Lung (tissue), 12 donors: ENCODE data around the gene ROR1. TPM values are rescaled to one million over a fixed set of nuclear protein-coding genes. Genes with fewer than 3 reads are reported as not detected.
A peak's percentile ranks its signal among the peaks of the same experiment; 100 is the strongest.

ENCODE experiments used
- ATAC-seq: fragments of 200-7000 bp; cut with Tn5 transposase; one replicate; pipeline ENCODE4 v1.9.1; 2020; ENCODE audit warnings: moderate number of reproducible peaks; ENCODE audit not compliant: insufficient read depth, low FRiP score
- DNase-seq, 3 donors: peaks; one replicate each; pipeline ENCODE4 v3.0.0-alpha.2; 2013 to 2017
- H3K27ac ChIP-seq, 2 donors: one replicate each; pipeline ENCODE4 v1.5.1; 2013; ENCODE audit warnings: mild to moderate bottlenecking in 2 of 2, moderate library complexity in 2 of 2, control low read depth in 1 of 2, inconsistent platforms in 1 of 2, low read depth in 1 of 2, low read length in 1 of 2
- H3K27me3 ChIP-seq, 3 donors: one replicate each; pipeline ENCODE4 v1.5.1; 2013; ENCODE audit warnings: low read length in 2 of 3; ENCODE audit not compliant: control insufficient read depth in 3 of 3, insufficient read depth in 3 of 3
- H3K36me3 ChIP-seq, 4 donors: one replicate each; pipeline ENCODE4 v1.5.1; 2013; ENCODE audit warnings: low read length in 4 of 4, mild to moderate bottlenecking in 1 of 4, moderate library complexity in 1 of 4; ENCODE audit not compliant: control insufficient read depth in 4 of 4, insufficient read depth in 4 of 4
- H3K4me1 ChIP-seq, 5 donors: one replicate each; pipeline ENCODE4 v1.5.1; 2013; ENCODE audit warnings: low read length in 5 of 5, mild to moderate bottlenecking in 2 of 5, moderate library complexity in 1 of 5; ENCODE audit not compliant: control insufficient read depth in 5 of 5, insufficient read depth in 5 of 5
- H3K4me3 ChIP-seq: one replicate; pipeline ENCODE4 v1.5.1; 2013; ENCODE audit warnings: mild to moderate bottlenecking, control low read depth, moderate library complexity
- H3K9ac ChIP-seq, 2 donors: one replicate each; pipeline ENCODE4 v1.5.1; 2013; ENCODE audit warnings: low read length in 2 of 2, control low read depth in 1 of 2; ENCODE audit not compliant: insufficient read depth in 1 of 2
- H3K9me3 ChIP-seq, 4 donors: one replicate each; pipeline ENCODE4 v1.5.1; 2013; ENCODE audit warnings: low read length in 3 of 4, mild to moderate bottlenecking in 1 of 4, moderate library complexity in 1 of 4; ENCODE audit not compliant: control insufficient read depth in 4 of 4, insufficient read depth in 3 of 4
- CTCF ChIP-seq: IDR thresholded peaks from 2 replicates; pipeline ENCODE4 v1.5.1; 2012; ENCODE audit warnings: mild to moderate bottlenecking; ENCODE audit errors: control extremely low read depth, extremely low read depth
- WGBS, 2 donors: extraction: QIAGEN DNeasy Blood & Tissue Kit; methylation state at CpG; one replicate each; pipeline ENCODE4 v1.1.7; 2013; 5-methylcytosine and 5-hydroxymethylcytosine counted together
- polyA plus RNA-seq, 2 donors: library from polyadenylated mRNA; stranded (reverse); fragments of 200-250 nt; gene quantifications; one replicate each; pipeline ENCODE4 v1.2.1, GENCODE V29; 2013
- total RNA-seq, 2 donors: library from RNA; depleted of rRNA in 1 of 2; stranded (reverse); fragments of >200 nt in 1 of 2; gene quantifications; one replicate each; pipeline ENCODE4 v1.2.1, GENCODE V29; 2014 to 2021
- donor health status: control.
- donor health status: control.
- donor health status: Bipolar disorder and iron deficiency.
- donor health status: healthy.
- donor health status: DM: yes; HTN: yes; CAD: no.

The ROR1 gene
- total and polyA plus RNA-seq, 4 donors: 2.9 to 47.0 (median 14.0) TPM

GRCh38 chr1:63890468-63890867 lies 116.7 kb downstream of the ROR1 start:
- peaks cover 0 to 3% (median 0%) of the 10 kb centered on the region in 4 donors for H3K36me3 ChIP-seq
- no peak for ATAC-seq
- H3K4me3 ChIP-seq: no peak overlapping the region
- H3K27me3 ChIP-seq: no peaks in the 10 kb centered on the region
- H3K27ac ChIP-seq: no peak overlapping the region
- no peaks in the 10 kb centered on the region for H3K9me3 ChIP-seq
- peaks cover 0 to 28% (median 9%) of the 10 kb centered on the region in 5 donors for H3K4me1 ChIP-seq
- TF ChIP-seq CTCF: no peak
- no peak for DNase-seq
- H3K9ac ChIP-seq: no peak overlapping the region

GRCh38 chr1:63891060-63891690 lies 117.4 kb downstream of the ROR1 start:
- Histone ChIP-seq H3K4me1 (peaks cover 0 to 26% (median 9%) of the 10 kb centered on the region in 5 donors), H3K36me3 (peaks cover 0 to 3% (median 0%) of the 10 kb centered on the region in 4 donors), H3K9me3 (no peaks in the 10 kb centered on the region), H3K27me3 (no peaks in the 10 kb centered on the region), H3K9ac (no peak overlapping the region), H3K4me3 (no peak overlapping the region), H3K27ac (no peak overlapping the region)
- ATAC-seq: no peak
- WGBS, 2 donors: 92% methylated on average over 4 of the region's 4 CpGs
- no peak for TF ChIP-seq CTCF
- no peak for DNase-seq

GRCh38 chr1:63892632-63893395 lies 119.0 kb downstream of the ROR1 start:
- ATAC-seq: no peak
- peak; percentile 37 to 57 (median 56) for DNase-seq
- H3K27ac ChIP-seq: no peak overlapping the region
- H3K9me3 ChIP-seq: no peaks in the 10 kb centered on the region
- no peak overlapping the region for H3K4me3 ChIP-seq
- H3K9ac ChIP-seq: peak overlapping the region in 1 of 2 donors; percentile 71
- H3K27me3 ChIP-seq: no peaks in the 10 kb centered on the region
- TF ChIP-seq CTCF: no peak
- peaks cover 0 to 3% (median 0%) of the 10 kb centered on the region in 4 donors for H3K36me3 ChIP-seq
- 58 to 77% methylated on average over 8 of the region's 8 CpGs for WGBS, 2 donors
- peaks cover 0 to 19% (median 8%) of the 10 kb centered on the region in 5 donors for H3K4me1 ChIP-seq
